ENCODE results near the gene LDLRAD4.

LDLRAD4 gene

GRCh38 chr18:13198701-13199100 is 19.9 kb upstream of the LDLRAD4 start:
- no peak overlapping the region for H3K4me3 ChIP-seq (ENCODE audit: low read depth, low read length)
- DNase-seq (ENCODE audit: low read depth) = no peak

DNA sequence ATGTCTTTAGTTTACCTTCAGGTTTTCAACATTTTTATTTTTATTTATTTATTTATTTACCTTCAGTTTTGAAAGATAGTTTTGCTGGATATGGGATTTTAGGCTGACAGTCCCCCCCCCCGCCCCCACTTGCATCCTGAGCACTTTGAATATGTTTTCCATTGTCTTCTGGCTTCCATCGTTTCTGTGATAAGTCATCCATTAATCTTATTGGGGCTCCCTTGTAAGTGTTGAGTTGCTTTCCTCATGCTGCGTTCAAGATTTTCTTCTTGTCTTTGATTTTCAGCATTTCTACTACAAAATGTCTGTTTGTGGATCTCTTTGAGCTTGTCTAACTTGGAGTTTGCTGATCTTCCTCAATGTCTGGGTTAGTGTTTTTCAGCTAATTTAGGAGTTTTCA is 19.4 kb upstream of the LDLRAD4 start:
- DNase-seq (ENCODE audit: low read depth) = no peak
- no peak overlapping the region for H3K4me3 ChIP-seq (ENCODE audit: low read depth, low read length)

DNA sequence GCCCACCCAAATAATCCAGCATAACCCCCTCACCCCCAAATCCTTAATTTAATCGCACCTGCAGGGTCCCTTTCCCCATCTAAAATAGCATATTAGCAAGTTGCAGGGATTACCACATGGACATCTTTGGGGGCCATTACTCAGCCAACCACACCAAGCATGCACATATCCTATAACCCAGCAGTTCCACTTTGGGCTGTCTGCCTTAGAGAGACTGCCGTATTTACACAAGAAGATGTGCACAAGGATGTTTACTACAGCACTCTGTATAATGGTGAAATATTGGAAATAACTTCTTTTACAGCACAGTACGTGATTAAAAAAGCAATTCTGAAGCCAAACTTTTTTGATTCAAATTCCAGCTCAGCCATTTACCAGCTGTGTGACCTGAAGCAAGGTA is 17.3 kb upstream of the LDLRAD4 start:
- no peak for DNase-seq (ENCODE audit: low read depth)
- H3K4me3 ChIP-seq (ENCODE audit: low read depth, low read length) = no peak overlapping the region

GRCh38 chr18:13202571-13202970 is 16.0 kb upstream of the LDLRAD4 start:
- no peak overlapping the region for H3K4me3 ChIP-seq (ENCODE audit: low read depth, low read length)
- DNase-seq (ENCODE audit: low read depth) = no peak

DNA sequence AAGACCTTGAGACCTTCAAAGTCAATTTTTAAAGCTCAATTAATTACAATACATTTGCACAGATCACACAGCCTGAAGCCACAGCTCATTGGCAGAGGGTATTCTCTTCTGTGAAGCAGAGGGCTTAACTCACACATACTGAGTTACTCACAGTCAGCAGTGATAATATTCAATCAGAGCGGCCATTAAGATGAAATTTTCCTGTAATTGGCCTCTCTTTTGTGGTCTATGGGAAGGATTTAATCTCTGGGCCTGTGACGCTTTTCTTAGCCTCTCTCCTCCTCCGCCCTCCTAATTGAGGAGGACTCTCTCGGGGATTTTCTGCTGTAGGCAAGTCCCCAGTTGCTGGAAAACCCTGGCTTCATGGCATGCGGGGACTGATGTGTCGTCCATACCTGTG is 12.3 kb upstream of the LDLRAD4 start:
- H3K4me3 ChIP-seq (ENCODE audit: low read depth, low read length) = no peak overlapping the region
- DNase-seq (ENCODE audit: low read depth) = no peak

GRCh38 chr18:13207294-13207693 is 11.3 kb upstream of the LDLRAD4 start:
- DNase-seq (ENCODE audit: low read depth) = no peak
- no peak overlapping the region for H3K4me3 ChIP-seq (ENCODE audit: low read depth, low read length)

DNA sequence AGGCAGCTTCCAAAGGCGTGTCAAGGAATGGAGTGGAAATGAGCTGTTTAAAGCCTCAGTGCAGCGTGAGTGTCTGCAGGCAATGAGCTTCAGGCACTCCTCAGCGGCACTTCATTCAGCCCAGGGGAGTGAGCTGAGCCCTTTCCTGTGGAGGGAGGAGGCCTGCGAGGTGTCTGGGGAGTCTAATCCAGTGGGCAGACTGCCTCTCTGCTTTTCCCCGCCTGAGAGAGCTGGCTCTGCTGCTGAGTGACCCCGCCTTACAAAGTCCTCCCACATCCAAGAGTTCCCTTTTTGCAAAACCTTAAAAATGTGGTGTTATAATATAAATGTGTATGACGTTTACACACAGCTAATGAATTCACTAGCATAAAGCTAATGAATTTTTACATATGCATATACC is 7.0 kb upstream of the LDLRAD4 start:
- no peak overlapping the region for H3K4me3 ChIP-seq (ENCODE audit: low read depth, low read length)
- no peak for DNase-seq (ENCODE audit: low read depth)

DNA sequence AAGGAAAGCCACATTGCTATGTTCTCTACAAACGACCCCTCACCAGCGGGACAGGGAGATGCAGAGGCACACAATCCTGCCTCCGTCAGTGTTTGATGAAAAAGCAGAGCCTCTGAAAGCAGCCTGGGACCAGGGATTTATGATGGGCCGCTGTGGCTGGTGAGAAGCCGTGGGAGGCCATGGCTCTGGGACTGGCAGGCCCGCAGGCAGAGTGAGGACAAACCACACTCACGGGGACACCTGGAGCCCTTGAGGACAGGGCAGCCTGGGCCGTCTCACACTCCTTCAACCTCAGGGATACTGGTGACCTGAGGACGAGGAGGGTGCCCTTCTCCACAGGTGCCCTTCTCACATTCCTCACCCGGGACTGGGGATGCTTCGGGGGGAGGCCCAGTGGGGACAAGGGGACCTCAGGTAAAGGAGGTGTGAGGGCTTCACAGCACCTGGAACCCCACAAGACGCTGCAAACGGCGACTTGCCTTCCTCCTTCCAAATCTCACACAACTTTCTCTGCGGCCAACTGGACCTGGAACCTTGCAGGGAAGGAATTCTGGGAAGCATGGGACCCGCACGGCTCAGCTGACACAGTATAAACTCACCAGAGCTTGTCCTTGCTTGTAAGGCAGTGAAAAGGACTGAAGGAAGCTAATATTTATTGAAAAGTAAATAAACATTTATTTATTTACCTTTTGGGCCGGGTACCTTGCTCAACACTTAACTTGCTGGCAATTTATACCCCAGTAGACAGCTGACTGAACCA is 5.3 kb upstream of the LDLRAD4 start:
- DNase-seq (ENCODE audit: low read depth) = no peak
- H3K4me3 ChIP-seq (ENCODE audit: low read depth, low read length) = no peak overlapping the region

- DNase-seq (ENCODE audit: low read depth) = no peak
- H3K4me3 ChIP-seq (ENCODE audit: low read depth, low read length) = no peak overlapping the region
Observed at GRCh38 chr18:13214609-13215008, 4.0 kb upstream of the LDLRAD4 start.

DNA sequence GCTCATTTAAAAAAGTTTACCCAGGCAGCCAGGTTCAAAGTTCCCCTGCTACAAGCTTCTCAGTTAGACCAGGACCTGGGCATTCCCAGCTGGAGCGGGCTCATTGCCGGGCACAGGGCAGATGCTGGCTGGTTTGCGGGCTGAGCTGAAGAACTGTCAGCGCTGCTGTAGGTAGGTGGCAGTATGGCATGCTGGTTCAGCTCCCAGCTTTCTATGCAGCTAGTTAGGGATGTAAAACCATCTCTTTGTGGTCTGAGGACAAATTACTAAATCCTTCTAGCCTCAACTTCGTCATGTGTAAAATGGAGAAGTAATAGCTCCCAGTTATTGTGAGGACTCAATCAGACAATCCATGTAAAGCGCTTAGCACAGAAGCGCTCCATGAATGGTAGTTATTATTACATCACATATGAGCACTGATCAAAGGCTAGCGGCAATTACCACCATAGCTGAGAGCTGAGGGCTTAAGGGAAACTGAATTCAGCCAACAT is 2.4 kb upstream of the LDLRAD4 start:
- no peak overlapping the region for H3K4me3 ChIP-seq (ENCODE audit: low read depth, low read length)
- peak; percentile 14 for DNase-seq (ENCODE audit: low read depth)

DNA sequence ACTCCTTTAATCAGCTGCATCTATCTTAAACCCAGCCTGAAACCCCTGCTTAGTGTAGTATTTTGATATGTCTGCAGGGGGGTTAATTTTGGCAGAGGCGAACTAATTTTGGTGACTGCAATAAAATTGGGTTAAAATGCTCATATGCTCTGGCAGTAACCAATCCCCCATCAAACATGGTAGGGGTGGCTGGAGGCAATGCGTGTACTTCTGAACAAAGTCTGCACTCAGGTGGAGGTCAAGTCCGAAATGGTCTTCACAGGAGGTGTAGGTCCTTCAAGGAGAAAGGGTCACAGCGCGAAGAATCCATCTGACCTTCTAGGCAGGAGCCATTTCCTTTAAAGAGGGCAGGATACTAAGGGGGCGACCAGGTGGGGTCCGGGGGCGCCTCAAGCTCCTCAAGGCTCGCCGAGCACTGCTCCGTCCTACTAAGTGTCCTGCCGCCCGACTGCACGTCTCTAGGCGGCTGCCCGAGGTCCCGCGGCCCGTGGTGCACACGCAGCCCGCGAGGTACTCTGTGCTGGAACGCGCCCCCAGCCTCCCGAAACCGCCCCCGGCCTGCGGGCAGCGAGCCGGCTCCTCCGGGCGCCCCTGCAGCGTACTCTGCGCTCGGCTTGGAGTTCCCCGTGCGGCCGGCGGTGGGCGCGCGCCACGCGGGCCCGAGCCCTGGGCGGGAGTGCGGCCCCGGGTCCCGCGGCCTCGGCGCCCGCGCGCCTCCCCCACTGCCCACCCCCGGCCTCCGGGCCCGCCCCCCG is 1.7 kb upstream of the LDLRAD4 start:
- no peak for DNase-seq (ENCODE audit: low read depth)
- peak overlapping the region; percentile 46 for H3K4me3 ChIP-seq (ENCODE audit: low read depth, low read length)

- peak overlapping the region; percentile 46 for H3K4me3 ChIP-seq (ENCODE audit: low read depth, low read length)
- no peak for DNase-seq (ENCODE audit: low read depth)
Observed at GRCh38 chr18:13217466-13217961, 1.0 kb upstream of the LDLRAD4 start.

DNA sequence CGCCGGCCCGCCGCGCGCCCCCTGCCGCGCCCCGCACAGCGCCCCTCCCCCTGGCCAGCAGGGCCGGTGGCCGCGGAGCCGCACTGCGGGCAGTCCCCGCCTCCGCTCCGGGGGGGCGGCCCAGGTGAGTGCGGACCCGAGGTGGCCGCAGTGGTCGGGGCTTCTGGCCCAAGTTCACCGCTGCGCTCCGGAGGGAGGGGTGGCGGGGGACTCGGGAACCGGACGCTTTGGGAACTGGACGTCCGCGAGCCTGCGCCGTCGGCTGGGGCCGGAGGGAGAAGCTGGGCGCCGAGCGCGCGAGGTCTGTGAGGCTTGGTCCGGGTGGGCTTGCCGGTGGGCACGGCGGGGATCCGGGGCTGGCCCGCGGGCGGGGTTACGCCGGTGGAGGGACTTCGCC is 591 bp upstream of the LDLRAD4 start:
- DNase-seq (ENCODE audit: low read depth) = no peak
- peak overlapping the region; percentile 46 for H3K4me3 ChIP-seq (ENCODE audit: low read depth, low read length)

- DNase-seq (ENCODE audit: low read depth) = no peak
- no peak overlapping the region for H3K4me3 ChIP-seq (ENCODE audit: low read depth, low read length)
Observed at GRCh38 chr18:13218997-13219396, 437 bp downstream of the LDLRAD4 start.

GRCh38 chr18:13219593-13220159 is 1.1 kb downstream of the LDLRAD4 start:
- H3K4me3 ChIP-seq (ENCODE audit: low read depth, low read length) = no peak overlapping the region

DNA sequence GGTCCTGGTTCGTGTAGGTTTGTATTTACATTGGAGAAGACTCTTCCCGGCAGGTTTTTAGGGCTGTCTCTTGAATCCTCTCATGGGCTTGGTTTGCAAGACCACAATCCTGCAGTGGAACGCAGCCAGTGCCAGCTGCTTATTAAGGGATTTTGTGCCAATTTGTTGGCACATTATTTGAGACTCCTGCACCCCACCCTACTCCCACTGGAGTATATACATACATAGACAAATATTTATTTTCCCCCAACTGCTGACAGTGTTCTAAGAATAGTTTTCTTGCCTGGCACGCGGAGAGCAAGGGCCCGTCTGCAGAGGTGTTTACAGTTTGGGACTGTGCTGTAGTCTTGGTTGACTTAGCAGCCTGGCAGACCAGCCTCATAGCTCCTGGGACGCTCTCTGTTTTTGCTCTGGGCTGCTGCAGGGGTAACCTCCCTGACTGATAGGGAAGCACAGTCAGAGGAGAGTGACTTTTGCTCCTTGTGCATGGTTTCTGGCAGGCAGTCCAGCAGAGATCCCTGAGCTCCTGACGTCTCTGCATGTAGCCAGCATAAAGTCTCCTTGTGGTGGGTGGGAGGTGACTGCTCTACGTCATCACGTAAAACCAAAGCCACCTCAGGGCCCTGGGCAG is 1.9 kb downstream of the LDLRAD4 start:
- DNase-seq (ENCODE audit: low read depth) = no peak
- no peak overlapping the region for H3K4me3 ChIP-seq (ENCODE audit: low read depth, low read length)

More at GRCh38 chr18:13219593-13220159, 1.1 kb downstream of the LDLRAD4 start:
- no peak for DNase-seq (ENCODE audit: low read depth)

- peak; percentile 1 for DNase-seq (ENCODE audit: low read depth)
- no peak overlapping the region for H3K4me3 ChIP-seq (ENCODE audit: low read depth, low read length)
Observed at GRCh38 chr18:13221869-13222855, 3.6 kb downstream of the LDLRAD4 start.

DNA sequence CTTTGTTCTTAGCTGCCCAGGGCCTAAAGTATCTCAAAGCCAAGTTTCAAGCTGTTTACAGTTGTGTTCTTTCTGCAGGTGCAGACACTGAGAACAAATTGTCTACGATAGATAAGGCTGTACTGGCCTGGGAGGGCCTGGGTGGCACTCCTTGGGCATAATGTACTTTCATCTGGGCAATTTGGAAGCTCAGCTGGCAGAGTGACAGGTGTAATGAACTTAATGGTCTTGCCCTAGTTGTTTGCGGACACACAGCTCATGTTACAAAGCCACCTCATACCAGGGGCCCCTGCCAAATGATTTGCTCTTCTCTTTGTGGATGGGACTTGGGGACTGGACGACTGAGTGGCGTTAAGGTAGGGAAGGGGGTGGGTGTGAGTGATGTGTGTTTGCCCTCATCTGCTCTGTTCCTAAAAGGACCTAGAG is 4.3 kb downstream of the LDLRAD4 start:
- H3K4me3 ChIP-seq (ENCODE audit: low read depth, low read length) = no peak overlapping the region
- DNase-seq (ENCODE audit: low read depth) = no peak
